Measurements from ENCODE around the gene MYO1A.

The MYO1A gene

DNA sequence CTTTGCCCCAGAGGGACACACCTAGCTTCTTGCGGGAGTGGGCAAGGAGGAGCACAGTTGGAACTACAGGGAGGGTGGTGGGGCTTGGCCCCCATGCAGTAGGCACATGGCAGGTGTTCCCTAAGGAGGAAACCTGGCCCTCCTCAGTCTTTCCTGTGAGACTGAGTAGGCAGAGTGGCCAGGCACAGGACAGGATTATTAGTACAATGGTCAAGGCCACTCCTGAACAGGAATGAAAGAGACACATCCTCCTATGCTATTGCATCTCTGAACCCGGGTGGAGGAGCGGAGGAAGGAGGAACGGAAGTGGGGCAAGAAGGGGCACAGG, 846 bp downstream of the MYO1A start:
- no peak for DNase-seq (ENCODE audit: low read depth, low spot score)
- H3K27ac ChIP-seq = no peak overlapping the region

DNA sequence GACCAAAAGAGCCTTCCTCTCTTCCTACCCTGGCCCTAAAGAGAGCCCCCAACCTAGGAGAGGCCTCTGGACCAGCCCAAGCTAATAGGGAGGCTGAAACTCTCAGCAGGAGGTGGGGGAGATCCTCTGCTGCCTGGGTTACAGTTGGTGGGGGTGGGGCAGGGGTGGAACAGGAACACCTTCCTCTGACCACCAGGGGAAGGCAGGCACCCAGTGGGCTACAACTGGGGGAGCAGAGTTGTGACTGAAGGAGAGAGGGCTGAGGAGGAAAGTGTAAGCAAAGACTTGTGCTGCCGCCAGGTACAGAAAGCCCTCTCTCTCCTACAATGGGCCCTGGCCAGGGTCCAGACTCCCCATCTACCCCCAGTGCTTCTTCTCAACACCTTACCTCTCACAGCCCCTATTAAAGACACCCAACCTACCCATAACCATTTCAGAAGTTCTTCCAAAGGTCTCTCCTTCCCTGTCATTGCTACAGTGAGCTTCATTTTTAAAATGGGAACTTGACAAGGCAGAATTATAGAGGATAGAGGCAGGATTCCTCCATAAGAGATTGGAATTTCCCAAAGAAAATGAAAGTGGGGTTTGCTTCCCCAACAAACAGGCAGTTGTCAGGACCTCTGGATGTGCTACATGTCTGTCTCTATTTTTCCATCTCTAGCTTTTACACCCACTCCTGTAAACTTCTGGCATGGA, 1.4 kb downstream of the MYO1A start:
- H3K27ac ChIP-seq = no peak overlapping the region
- DNase-seq (ENCODE audit: low read depth, low spot score) = no peak

GRCh38 chr12:57047981-57048380, 1.9 kb downstream of the MYO1A start:
- DNase-seq (ENCODE audit: low read depth, low spot score) = no peak
- H3K27ac ChIP-seq = no peak overlapping the region

DNA sequence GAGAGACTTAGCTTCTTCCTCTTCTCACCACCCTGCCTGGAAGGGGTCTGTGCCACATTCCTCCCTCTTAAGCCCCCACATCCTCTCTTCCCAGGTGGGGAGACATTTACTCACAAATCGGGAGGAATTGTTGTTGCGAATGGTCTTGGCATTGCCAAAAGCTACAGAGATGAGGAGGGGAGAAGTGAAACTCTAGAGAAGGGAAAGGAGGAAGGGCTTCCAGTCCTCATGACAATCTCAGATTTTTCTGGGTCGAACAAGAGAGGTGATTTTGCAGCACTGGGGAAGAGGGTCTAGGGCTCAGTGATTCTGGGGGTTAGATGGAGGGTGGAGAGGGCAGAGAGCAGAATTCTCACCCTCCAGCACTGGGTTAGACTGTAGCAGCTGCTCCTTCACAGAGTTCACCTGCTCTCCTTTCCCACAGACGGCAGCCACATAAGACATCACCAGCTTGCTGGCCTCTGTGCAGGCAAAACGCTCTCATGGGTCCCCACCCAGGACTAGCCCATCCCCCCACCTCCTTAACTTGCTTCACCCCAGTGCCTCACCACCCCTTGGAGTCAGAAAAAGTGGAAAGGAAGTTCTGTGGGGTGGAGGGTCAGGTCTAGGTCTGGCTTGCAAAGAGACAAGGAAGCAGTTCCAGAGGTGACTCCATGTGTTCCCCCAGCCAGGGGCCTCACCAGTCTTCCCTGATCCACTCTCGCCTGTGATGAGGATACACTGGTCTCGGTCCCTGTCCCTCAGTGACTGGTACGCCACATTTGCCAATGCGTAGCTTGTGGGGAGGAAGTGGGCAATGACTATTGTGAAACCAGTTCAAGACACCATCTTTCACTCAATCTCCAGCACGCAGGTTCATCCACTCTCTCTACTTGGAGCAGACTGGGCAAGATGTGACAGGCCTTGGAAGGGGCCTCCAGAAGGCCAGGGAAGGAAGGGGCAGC, 2.7 kb downstream of the MYO1A start:
- no peak for DNase-seq (ENCODE audit: low read depth, low spot score)
- H3K27ac ChIP-seq = no peak overlapping the region

DNA sequence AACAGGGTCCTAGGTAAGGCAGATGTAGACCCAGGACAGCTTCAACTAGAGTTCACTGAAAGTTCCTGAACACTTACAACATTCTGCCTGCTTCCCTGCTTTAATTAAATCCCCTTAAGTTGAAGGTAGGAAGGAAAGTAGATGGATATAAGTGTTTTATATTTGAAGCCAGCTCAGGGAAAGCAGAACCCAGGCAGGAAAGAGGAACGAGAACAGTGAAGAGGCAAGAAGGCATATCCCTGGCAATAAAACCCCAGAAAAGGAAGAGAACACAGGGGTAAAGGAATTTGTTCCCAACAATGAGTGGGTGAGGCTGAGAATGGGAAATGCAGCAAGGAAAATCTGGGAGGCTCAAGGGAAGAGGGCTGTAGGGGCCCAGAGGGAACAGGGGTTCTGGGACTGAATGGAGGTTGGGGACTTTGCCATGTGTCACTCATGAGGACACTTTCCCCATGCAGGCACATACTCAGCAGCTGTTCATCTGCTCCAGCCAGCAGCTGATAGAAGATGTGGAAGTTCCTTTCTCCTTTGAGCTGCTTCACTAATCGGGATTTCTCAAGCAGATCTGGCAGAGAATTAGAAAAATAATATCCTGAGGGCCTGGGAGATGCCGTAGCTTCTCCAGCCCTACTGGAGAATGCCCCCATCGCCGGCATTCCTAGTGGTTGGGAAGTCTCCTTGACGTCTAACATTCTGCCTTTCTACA, 3.7 kb downstream of the MYO1A start:
- DNase-seq (ENCODE audit: low read depth, low spot score) = no peak

DNA sequence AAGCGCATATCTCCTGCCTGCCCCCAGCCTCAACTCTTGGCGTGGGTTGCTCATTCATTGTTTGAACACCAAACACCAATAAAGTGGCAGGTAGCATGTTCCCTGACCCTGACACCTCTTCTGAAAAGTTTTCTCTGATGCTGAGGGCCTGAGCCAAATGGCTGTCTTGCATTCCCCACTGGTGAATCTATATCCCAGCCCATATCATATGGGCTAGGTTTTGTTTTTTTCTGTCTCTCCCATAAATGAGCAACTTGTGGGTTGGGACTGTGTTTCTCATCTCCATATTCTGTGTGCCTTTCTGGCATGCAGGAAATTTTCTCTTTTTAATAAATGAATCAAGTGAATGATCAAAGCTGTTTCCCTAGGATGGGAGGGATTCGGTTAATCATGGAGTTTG, 5.0 kb downstream of the MYO1A start:
- H3K27ac ChIP-seq = no peak overlapping the region
- no peak for DNase-seq (ENCODE audit: low read depth, low spot score)

More for the DNA sequence above, 3.7 kb downstream of the MYO1A start:
- no peak overlapping the region for H3K27ac ChIP-seq

GRCh38 chr12:57044468-57044867, 5.5 kb downstream of the MYO1A start:
- DNase-seq (ENCODE audit: low read depth, low spot score) = no peak
- no peak overlapping the region for H3K27ac ChIP-seq

- DNase-seq (ENCODE audit: low read depth, low spot score) = no peak
- H3K27ac ChIP-seq = no peak overlapping the region
Measured at GRCh38 chr12:57042695-57043094, 7.2 kb downstream of the MYO1A start.

DNA sequence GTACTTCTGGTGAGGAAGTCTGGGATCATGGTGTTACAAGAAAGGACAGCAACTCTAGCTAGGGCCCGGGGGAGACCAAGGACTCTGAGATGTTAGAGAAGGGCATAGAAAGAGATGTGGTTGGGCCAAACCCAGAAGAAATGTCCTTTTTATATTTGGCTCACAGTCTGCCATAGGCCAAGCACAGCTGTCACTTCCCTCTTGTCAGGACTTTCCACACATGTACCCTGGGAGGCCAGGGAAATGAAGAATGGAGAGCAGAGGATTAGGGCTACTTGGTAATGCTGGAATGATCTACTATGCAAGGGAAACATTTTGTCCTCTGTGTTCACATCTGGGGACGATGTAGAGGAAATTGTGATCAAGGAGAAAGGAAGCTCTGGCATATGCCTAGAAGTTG, 9.2 kb downstream of the MYO1A start:
- no peak overlapping the region for H3K27ac ChIP-seq
- no peak for DNase-seq (ENCODE audit: low read depth, low spot score)

GRCh38 chr12:57040211-57040610, 9.7 kb downstream of the MYO1A start:
- DNase-seq (ENCODE audit: low read depth, low spot score) = no peak
- no peak overlapping the region for H3K27ac ChIP-seq

- no peak overlapping the region for H3K27ac ChIP-seq
- no peak for DNase-seq (ENCODE audit: low read depth, low spot score)
Measured at GRCh38 chr12:57039016-57039798, 10.7 kb downstream of the MYO1A start.

GRCh38 chr12:57037264-57037663, 12.7 kb downstream of the MYO1A start:
- H3K27ac ChIP-seq = no peak overlapping the region
- DNase-seq (ENCODE audit: low read depth, low spot score) = no peak

DNA sequence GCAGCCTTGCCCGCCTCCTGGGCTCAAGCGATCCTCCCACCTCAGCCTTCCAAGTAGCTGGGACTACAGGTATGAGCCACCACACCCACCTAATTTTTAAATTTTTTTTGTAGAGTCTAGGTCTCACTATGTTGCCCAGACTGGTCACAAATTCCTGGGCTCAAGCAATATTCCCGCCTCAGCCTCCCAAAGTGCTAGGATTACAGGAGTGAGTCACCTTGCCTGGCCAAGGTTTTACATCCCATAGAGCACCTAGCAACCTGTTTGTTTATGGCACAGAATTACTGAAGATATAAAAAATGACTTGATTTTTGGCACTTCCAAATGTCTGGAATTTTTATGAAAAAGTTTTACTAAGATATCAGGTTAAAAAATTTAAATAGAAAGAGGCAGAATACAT, 16.5 kb downstream of the MYO1A start:
- DNase-seq (ENCODE audit: low read depth, low spot score) = no peak
- no peak overlapping the region for H3K27ac ChIP-seq

GRCh38 chr12:57031789-57032188, 18.1 kb downstream of the MYO1A start:
- no peak for DNase-seq (ENCODE audit: low read depth, low spot score)
- H3K27ac ChIP-seq = no peak overlapping the region

- no peak overlapping the region for H3K27ac ChIP-seq
- peak; percentile 36 for DNase-seq (ENCODE audit: low read depth, low spot score)
Measured at GRCh38 chr12:57031138-57031725, 18.7 kb downstream of the MYO1A start.

DNA sequence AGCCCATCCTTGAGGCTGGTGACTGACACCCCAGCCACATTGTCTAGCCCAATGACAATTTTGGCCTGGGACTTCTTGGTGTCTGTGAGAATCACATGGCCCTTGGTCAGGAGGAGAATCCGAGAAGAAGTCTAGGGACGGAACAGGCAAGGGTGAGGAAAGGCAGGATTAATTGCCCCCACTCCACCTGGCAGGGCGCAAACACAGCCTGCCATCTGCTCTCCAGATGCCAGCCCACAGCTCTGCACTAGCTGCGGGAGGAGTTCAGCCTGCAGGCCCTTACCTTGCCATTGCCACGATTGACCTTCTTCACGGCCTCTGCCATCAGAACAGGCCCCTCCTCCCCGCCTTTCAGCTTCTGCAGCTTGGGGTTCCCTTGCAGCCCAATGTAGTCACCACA, 20.5 kb downstream of the MYO1A start:
- DNase-seq (ENCODE audit: low read depth, low spot score) = no peak

GRCh38 chr12:57027805-57028153, 22.1 kb downstream of the MYO1A start:
- no peak for DNase-seq (ENCODE audit: low read depth, low spot score)
- no peak overlapping the region for H3K27ac ChIP-seq

More for the DNA sequence above, 20.5 kb downstream of the MYO1A start:
- H3K27ac ChIP-seq = no peak overlapping the region

DNA sequence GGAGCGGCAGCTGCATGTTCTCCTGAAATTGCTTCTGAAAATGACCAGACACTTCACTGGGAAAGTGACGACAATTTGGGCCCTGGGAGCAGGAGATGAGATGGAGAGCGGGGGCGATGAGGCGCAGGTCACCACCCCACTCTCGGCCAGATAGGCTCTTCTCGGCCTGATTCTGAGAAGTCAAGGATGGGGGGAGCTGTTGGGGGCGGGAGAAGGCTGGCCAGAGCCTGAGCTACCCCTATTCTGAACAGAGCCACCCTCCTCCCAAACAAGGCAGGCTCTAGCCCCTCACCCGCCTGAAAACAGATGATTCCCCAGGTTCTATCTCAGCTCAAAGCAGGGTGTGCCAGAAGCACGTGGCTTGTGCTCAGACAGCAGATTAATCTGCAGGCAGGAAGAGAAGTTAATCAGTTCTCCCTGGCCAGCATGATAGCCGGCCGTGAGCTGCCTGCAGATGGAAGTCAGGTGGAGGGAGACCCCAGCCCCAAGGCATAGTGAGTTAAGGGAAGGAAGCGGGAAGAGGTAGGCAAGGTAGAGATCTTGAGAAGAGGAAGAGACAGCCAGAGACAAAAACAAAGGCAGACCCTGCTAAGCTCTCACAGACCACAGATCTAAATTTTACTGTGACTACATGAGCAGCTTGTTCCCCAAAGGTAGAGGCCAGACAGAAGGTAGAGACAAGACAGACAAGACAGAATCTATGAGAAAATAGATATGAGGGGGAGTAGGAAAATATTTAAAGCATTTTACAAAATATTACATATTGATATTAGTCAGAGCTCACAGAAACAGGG, 22.7 kb downstream of the MYO1A start:
- DNase-seq (ENCODE audit: low read depth, low spot score) = no peak
- no peak overlapping the region for H3K27ac ChIP-seq

GRCh38 chr12:57025196-57025595, 24.7 kb downstream of the MYO1A start:
- no peak overlapping the region for H3K27ac ChIP-seq
- DNase-seq (ENCODE audit: low read depth, low spot score) = no peak

Measured in epithelial cell of prostate (primary cell).